HEK293 (cell line): ENCODE results near the gene MCAT.

ENCODE experiments used
- CTCF ChIA-PET: fragments of 350-600 bp; formaldehyde crosslinking; extraction: SDS; loops from one replicate; lab custom pipeline; 2021; ENCODE audit warnings: antibody characterized with exemption; lab: Yijun Ruan, JAX
- POLR2A ChIA-PET: fragments of 300-600 bp; formaldehyde crosslinking; extraction: SDS; loops from one replicate; lab custom pipeline; 2020; ENCODE audit warnings: antibody characterized with exemption, inconsistent platforms; lab: Yijun Ruan, JAX
- H3K27ac ChIP-seq: fragments of 200-500 bp; sonication (Bioruptor generic); 2 replicates; pipeline ENCODE4 v1.5.1; 2014; ENCODE audit warnings: low read depth, low read length, control low read depth, inconsistent platforms; ENCODE audit errors: extremely low read depth
- H3K36me3 ChIP-seq, 2 experiments: fragments of 200-500 bp in 1 of 2; sonication (Bioruptor generic) in 1 of 2; 1 replicate in 1 of 2; 2 replicates in 1 of 2; pipeline ENCODE4 v1.5.1; 2014 to 2017; ENCODE audit warnings: inconsistent platforms in 2 of 2, low read length in 2 of 2; ENCODE audit not compliant: control insufficient read depth in 2 of 2, insufficient read depth in 1 of 2
- H3K4me1 ChIP-seq: fragments of 200-500 bp; sonication (Bioruptor generic); 2 replicates; pipeline ENCODE4 v1.5.1; 2014; ENCODE audit warnings: mild to moderate bottlenecking, low read length, inconsistent platforms; ENCODE audit not compliant: control insufficient read depth, insufficient read depth
- H3K4me3 ChIP-seq: 2 replicates; pipeline ENCODE4 v1.5.1; 2011; ENCODE audit warnings: low read depth, mild to moderate bottlenecking, control low read depth, low read length, moderate library complexity
- H3K9me3 ChIP-seq: fragments of 200-500 bp; sonication (Bioruptor generic); 2 replicates; pipeline ENCODE4 v1.5.1; 2014; ENCODE audit warnings: low read depth, low read length, inconsistent platforms; ENCODE audit not compliant: control insufficient read depth, insufficient read depth
- EGR2 ChIP-seq: fragments of 450-650 bp; formaldehyde crosslinking; IDR thresholded peaks from 2 replicates; pipeline ENCODE4 v1.5.1; 2016; ENCODE audit warnings: low read depth, missing biosample characterization, missing genetic modification characterization
- IKZF3 ChIP-seq: fragments of 450-650 bp; IDR thresholded peaks from 2 replicates; pipeline ENCODE4 v1.5.0; 2018; ENCODE audit warnings: missing biosample characterization, mild to moderate bottlenecking, missing genetic modification characterization, moderate library complexity
- KLF10 ChIP-seq: fragments of 450-650 bp; IDR thresholded peaks from 2 replicates; pipeline ENCODE4 v1.5.1; 2018; ENCODE audit warnings: missing biosample characterization, mild to moderate bottlenecking, missing genetic modification characterization
- KLF9 ChIP-seq: fragments of 450-650 bp; formaldehyde crosslinking; IDR thresholded peaks from 2 replicates; pipeline ENCODE4 v1.5.1; 2016; ENCODE audit warnings: missing biosample characterization, missing genetic modification characterization, low read depth
- RBAK ChIP-seq: fragments of 450-650 bp; formaldehyde crosslinking; IDR thresholded peaks from 2 replicates; pipeline ENCODE4 v1.5.1; 2016; ENCODE audit warnings: missing biosample characterization, missing genetic modification characterization
- REPIN1 ChIP-seq: fragments of 450-650 bp; formaldehyde crosslinking; IDR thresholded peaks from 2 replicates; pipeline ENCODE4 v1.5.1; 2017; ENCODE audit warnings: missing biosample characterization, missing genetic modification characterization, low read depth
- SCRT2 ChIP-seq: fragments of 450-650 bp; formaldehyde crosslinking; IDR thresholded peaks from 2 replicates; pipeline ENCODE4 v1.5.1; 2016; ENCODE audit warnings: missing biosample characterization, missing genetic modification characterization
- ZBTB21 ChIP-seq: fragments of 450-650 bp; formaldehyde crosslinking; IDR thresholded peaks from 2 replicates; pipeline ENCODE4 v1.5.1; 2017; ENCODE audit warnings: missing biosample characterization, missing genetic modification characterization
- ZFP41 ChIP-seq: fragments of 450-650 bp; formaldehyde crosslinking; IDR thresholded peaks from 2 replicates; pipeline ENCODE4 v1.5.1; 2016; ENCODE audit warnings: missing biosample characterization, missing genetic modification characterization, borderline replicate concordance
- ZNF146 ChIP-seq: fragments of 450-650 bp; formaldehyde crosslinking; IDR thresholded peaks from 2 replicates; pipeline ENCODE4 v1.5.1; 2016; ENCODE audit warnings: missing biosample characterization, missing genetic modification characterization
- ZNF157 ChIP-seq: fragments of 450-650 bp; formaldehyde crosslinking; IDR thresholded peaks from 2 replicates; pipeline ENCODE4 v1.5.1; 2016; ENCODE audit warnings: missing biosample characterization, missing genetic modification characterization
- ZNF16 ChIP-seq: fragments of 450-650 bp; formaldehyde crosslinking; IDR thresholded peaks from 2 replicates; pipeline ENCODE4 v1.5.1; 2016; ENCODE audit warnings: low read depth, missing biosample characterization, missing genetic modification characterization
- ZNF169 ChIP-seq: fragments of 450-650 bp; formaldehyde crosslinking; IDR thresholded peaks from 2 replicates; pipeline ENCODE4 v1.5.1; 2016; ENCODE audit warnings: missing biosample characterization, missing genetic modification characterization
- ZNF174 ChIP-seq: fragments of 450-650 bp; formaldehyde crosslinking; IDR thresholded peaks from 2 replicates; pipeline ENCODE4 v1.5.0; 2017; ENCODE audit warnings: missing biosample characterization, mild to moderate bottlenecking, missing genetic modification characterization
- ZNF175 ChIP-seq: fragments of 450-650 bp; formaldehyde crosslinking; IDR thresholded peaks from 2 replicates; pipeline ENCODE4 v1.5.1; 2016; ENCODE audit warnings: missing biosample characterization, missing genetic modification characterization
- ZNF221 ChIP-seq: fragments of 450-650 bp; formaldehyde crosslinking; IDR thresholded peaks from 2 replicates; pipeline ENCODE4 v1.5.1; 2017; ENCODE audit warnings: missing biosample characterization, missing genetic modification characterization, borderline replicate concordance
- ZNF223 ChIP-seq: fragments of 450-650 bp; formaldehyde crosslinking; IDR thresholded peaks from 2 replicates; pipeline ENCODE4 v1.5.1; 2016; ENCODE audit warnings: missing biosample characterization, missing genetic modification characterization
- ZNF24 ChIP-seq: fragments of 450-650 bp; formaldehyde crosslinking; IDR thresholded peaks from 2 replicates; pipeline ENCODE4 v1.5.1; 2016; ENCODE audit warnings: missing biosample characterization, missing genetic modification characterization
- ZNF302 ChIP-seq: fragments of 450-650 bp; formaldehyde crosslinking; IDR thresholded peaks from 2 replicates; pipeline ENCODE4 v1.5.1; 2016; ENCODE audit warnings: missing biosample characterization, missing genetic modification characterization, low read depth
- ZNF48 ChIP-seq: fragments of 450-650 bp; formaldehyde crosslinking; IDR thresholded peaks from 2 replicates; pipeline ENCODE4 v1.5.1; 2016; ENCODE audit warnings: missing biosample characterization, missing genetic modification characterization
- ZNF560 ChIP-seq: fragments of 450-650 bp; formaldehyde crosslinking; IDR thresholded peaks from 2 replicates; pipeline ENCODE4 v1.5.1; 2017; ENCODE audit warnings: missing biosample characterization, missing genetic modification characterization, borderline replicate concordance
- ZNF585B ChIP-seq: fragments of 450-650 bp; formaldehyde crosslinking; IDR thresholded peaks from 2 replicates; pipeline ENCODE4 v1.5.1; 2016; ENCODE audit warnings: missing biosample characterization, missing genetic modification characterization
- ZNF654 ChIP-seq: fragments of 450-650 bp; formaldehyde crosslinking; IDR thresholded peaks from 2 replicates; pipeline ENCODE4 v1.5.1; 2016; ENCODE audit warnings: low read depth, missing biosample characterization, missing genetic modification characterization
- ZNF658 ChIP-seq: fragments of 450-650 bp; formaldehyde crosslinking; IDR thresholded peaks from 2 replicates; pipeline ENCODE4; 2016; ENCODE audit warnings: missing biosample characterization, missing genetic modification characterization
- ZNF664 ChIP-seq: fragments of 450-650 bp; formaldehyde crosslinking; IDR thresholded peaks from 2 replicates; pipeline ENCODE4 v1.5.1; 2016; ENCODE audit warnings: missing biosample characterization, missing genetic modification characterization
- ZNF704 ChIP-seq: fragments of 450-650 bp; formaldehyde crosslinking; IDR thresholded peaks from 2 replicates; pipeline ENCODE4 v1.5.1; 2016; ENCODE audit warnings: missing biosample characterization, missing genetic modification characterization
- ZNF785 ChIP-seq: fragments of 450-650 bp; formaldehyde crosslinking; IDR thresholded peaks from 2 replicates; pipeline ENCODE4 v1.5.1; 2016; ENCODE audit warnings: missing biosample characterization, missing genetic modification characterization
- TF ChIP-seq, protein P1 (sequence below): fragments of 450-650 bp; formaldehyde crosslinking; IDR thresholded peaks from 2 replicates; pipeline ENCODE4 v1.5.1; 2016; ENCODE audit warnings: missing biosample characterization, missing genetic modification characterization
- TF ChIP-seq, protein P2 (sequence below): fragments of 450-650 bp; formaldehyde crosslinking; IDR thresholded peaks from 2 replicates; pipeline ENCODE4 v1.5.1; 2016; ENCODE audit warnings: missing biosample characterization, missing genetic modification characterization
- TF ChIP-seq, protein P3 (sequence below): fragments of 450-650 bp; formaldehyde crosslinking; IDR thresholded peaks from 2 replicates; pipeline ENCODE4 v1.5.1; 2016; ENCODE audit warnings: missing biosample characterization, missing genetic modification characterization, borderline replicate concordance

MCAT gene

DNA sequence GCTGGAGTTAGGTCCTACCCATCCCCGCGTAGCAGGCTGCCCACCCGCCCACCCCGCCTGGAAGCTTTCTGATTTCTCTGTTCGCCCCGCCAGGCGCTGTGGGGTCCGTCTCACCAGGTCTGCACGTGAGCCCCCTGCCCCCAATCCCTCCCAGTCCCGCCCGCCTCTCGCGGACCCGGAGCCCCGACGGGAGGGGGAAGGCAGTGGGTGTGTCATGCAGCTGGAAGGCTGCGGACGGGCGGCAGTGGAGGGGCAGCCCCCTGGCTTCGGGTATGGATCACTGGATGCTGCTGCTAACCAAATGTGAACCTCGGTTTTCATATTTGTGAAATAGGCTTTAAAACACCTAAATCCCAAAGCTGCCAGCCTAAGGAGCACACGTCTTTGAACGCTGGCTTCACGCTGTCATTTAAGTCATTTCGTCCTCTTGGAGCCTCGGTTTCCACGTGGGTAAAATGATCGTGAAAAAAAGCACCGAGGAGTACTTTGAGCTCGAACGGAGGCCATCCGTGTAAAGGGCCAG is 33.2 kb downstream of the MCAT start (continued):
- TF ChIP-seq, protein P1, sequence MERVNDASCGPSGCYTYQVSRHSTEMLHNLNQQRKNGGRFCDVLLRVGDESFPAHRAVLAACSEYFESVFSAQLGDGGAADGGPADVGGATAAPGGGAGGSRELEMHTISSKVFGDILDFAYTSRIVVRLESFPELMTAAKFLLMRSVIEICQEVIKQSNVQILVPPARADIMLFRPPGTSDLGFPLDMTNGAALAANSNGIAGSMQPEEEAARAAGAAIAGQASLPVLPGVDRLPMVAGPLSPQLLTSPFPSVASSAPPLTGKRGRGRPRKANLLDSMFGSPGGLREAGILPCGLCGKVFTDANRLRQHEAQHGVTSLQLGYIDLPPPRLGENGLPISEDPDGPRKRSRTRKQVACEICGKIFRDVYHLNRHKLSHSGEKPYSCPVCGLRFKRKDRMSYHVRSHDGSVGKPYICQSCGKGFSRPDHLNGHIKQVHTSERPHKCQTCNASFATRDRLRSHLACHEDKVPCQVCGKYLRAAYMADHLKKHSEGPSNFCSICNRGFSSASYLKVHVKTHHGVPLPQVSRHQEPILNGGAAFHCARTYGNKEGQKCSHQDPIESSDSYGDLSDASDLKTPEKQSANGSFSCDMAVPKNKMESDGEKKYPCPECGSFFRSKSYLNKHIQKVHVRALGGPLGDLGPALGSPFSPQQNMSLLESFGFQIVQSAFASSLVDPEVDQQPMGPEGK (tag by site-specific recombination) = peak; percentile 12; the same call in 1 of the 2 replicates
- TF ChIP-seq ZFP41 (tag by site-specific recombination) = no peak
- TF ChIP-seq RBAK (tag by site-specific recombination) = no peak
- TF ChIP-seq ZNF146 (tag by site-specific recombination) = no peak
- no peak for TF ChIP-seq ZNF704
- TF ChIP-seq, protein P2, sequence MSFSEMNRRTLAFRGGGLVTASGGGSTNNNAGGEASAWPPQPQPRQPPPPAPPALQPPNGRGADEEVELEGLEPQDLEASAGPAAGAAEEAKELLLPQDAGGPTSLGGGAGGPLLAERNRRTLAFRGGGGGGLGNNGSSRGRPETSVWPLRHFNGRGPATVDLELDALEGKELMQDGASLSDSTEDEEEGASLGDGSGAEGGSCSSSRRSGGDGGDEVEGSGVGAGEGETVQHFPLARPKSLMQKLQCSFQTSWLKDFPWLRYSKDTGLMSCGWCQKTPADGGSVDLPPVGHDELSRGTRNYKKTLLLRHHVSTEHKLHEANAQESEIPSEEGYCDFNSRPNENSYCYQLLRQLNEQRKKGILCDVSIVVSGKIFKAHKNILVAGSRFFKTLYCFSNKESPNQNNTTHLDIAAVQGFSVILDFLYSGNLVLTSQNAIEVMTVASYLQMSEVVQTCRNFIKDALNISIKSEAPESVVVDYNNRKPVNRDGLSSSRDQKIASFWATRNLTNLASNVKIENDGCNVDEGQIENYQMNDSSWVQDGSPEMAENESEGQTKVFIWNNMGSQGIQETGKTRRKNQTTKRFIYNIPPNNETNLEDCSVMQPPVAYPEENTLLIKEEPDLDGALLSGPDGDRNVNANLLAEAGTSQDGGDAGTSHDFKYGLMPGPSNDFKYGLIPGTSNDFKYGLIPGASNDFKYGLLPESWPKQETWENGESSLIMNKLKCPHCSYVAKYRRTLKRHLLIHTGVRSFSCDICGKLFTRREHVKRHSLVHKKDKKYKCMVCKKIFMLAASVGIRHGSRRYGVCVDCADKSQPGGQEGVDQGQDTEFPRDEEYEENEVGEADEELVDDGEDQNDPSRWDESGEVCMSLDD (tag by site-specific recombination) = peak; percentile 29; the same call in 1 of the 2 replicates
- TF ChIP-seq ZNF221 = no peak
- no peak for TF ChIP-seq ZNF175 (tag by site-specific recombination)
- TF ChIP-seq ZNF654 (tag by site-specific recombination) = no peak
- peak; percentile 79 for TF ChIP-seq KLF9 (tag by site-specific recombination)
- no peak for TF ChIP-seq ZNF302 (tag by site-specific recombination)
- no peak for TF ChIP-seq ZNF585B

- H3K36me3 ChIP-seq = no peaks in the 10 kb centered on the region
- ChIA-PET POLR2A (no interaction called here), CTCF (interaction anchor here (1.0 kb wide), 1 partner anchor 35 kb away, joined by 3 read pairs; no protein-coding TSS in a partner anchor)
- no peak overlapping the region for H3K27ac ChIP-seq
- peaks cover 3% of the 10 kb centered on the region; the same call in 1 of the 2 replicates for H3K4me1 ChIP-seq
- no peak for TF ChIP-seq KLF10 (tag by site-specific recombination)
- TF ChIP-seq ZNF658 (tag by site-specific recombination) = no peak
- TF ChIP-seq ZNF223 (tag by site-specific recombination) = no peak
- no peak for TF ChIP-seq ZNF664 (tag by site-specific recombination)
- TF ChIP-seq ZNF16 = no peak
- no peak for TF ChIP-seq EGR2 (tag by site-specific recombination)
- TF ChIP-seq ZNF785 (tag by site-specific recombination) = no peak
- TF ChIP-seq, protein P3, sequence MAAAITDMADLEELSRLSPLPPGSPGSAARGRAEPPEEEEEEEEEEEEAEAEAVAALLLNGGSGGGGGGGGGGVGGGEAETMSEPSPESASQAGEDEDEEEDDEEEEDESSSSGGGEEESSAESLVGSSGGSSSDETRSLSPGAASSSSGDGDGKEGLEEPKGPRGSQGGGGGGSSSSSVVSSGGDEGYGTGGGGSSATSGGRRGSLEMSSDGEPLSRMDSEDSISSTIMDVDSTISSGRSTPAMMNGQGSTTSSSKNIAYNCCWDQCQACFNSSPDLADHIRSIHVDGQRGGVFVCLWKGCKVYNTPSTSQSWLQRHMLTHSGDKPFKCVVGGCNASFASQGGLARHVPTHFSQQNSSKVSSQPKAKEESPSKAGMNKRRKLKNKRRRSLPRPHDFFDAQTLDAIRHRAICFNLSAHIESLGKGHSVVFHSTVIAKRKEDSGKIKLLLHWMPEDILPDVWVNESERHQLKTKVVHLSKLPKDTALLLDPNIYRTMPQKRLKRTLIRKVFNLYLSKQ (tag by site-specific recombination) = no peak
- TF ChIP-seq ZNF157 (tag by site-specific recombination) = no peak
- TF ChIP-seq ZNF704 = no peak
- no peak for TF ChIP-seq ZNF169 (tag by site-specific recombination)
- no peak for TF ChIP-seq SCRT2 (tag by site-specific recombination)
- no peak for TF ChIP-seq ZBTB21 (tag by site-specific recombination)
- TF ChIP-seq REPIN1 (tag by site-specific recombination) = no peak
- TF ChIP-seq ZNF560 = no peak
- TF ChIP-seq ZNF174 = no peak
- TF ChIP-seq IKZF3 (tag by site-specific recombination) = no peak
- no peak for TF ChIP-seq ZNF48 (tag by site-specific recombination)
- TF ChIP-seq ZNF24 = no peak
- TF ChIP-seq, all 188 proteins: peak for 0
- H3K4me3 ChIP-seq = no peak overlapping the region
- H3K9me3 ChIP-seq = no peaks in the 10 kb centered on the region
These were observed 33.7 kb downstream of the MCAT start for GRCh38 chr22:43109511-43109910.
